Neural cell (in vitro differentiated cells): ENCODE data around the gene RNF227. TPM values are rescaled to one million over a fixed set of nuclear protein-coding genes. Genes with fewer than 3 reads are reported as not detected.

Source experiments
- H2AFZ ChIP-seq: fragments of 200-600, 300-800 bp; sonication (generic), shearing (Covaris generic); 2 replicates; pipeline ENCODE4 v1.6.0; 2014; ENCODE audit warnings: low read depth, mild to moderate bottlenecking, antibody characterized with exemption, low read length, moderate library complexity
- H3F3A ChIP-seq: fragments of 200-600 bp; shearing (Covaris generic); 2 replicates; pipeline ENCODE4 v1.6.1; 2016; ENCODE audit warnings: mild to moderate bottlenecking, moderate library complexity, mixed read lengths, antibody characterized with exemption, low read length; ENCODE audit not compliant: insufficient read depth, poor library complexity, severe bottlenecking
- H3K27ac ChIP-seq: fragments of 200-600, 300-800 bp; sonication (generic), shearing (Covaris generic); 2 replicates; pipeline ENCODE4 v1.5.1; 2014; ENCODE audit warnings: mild to moderate bottlenecking, low read length, moderate library complexity
- H3K27me3 ChIP-seq: fragments of 300-800, 200-600 bp; sonication (generic), shearing (Covaris generic); 2 replicates; pipeline ENCODE4 v1.6.0; 2014; ENCODE audit warnings: mild to moderate bottlenecking, low read depth, low read length, moderate library complexity; ENCODE audit not compliant: insufficient read depth
- H3K36me3 ChIP-seq: fragments of 300-800, 200-600 bp; sonication (generic), shearing (Covaris generic); 2 replicates; pipeline ENCODE4 v1.5.1; 2014; ENCODE audit warnings: mild to moderate bottlenecking, antibody characterized with exemption, low read length, moderate library complexity; ENCODE audit not compliant: insufficient read depth
- H3K4me2 ChIP-seq: fragments of 300-800, 200-600 bp; sonication (generic), shearing (Covaris generic); 2 replicates; pipeline ENCODE4 v1.6.0; 2014; ENCODE audit warnings: mild to moderate bottlenecking, low read length
- H3K4me3 ChIP-seq: fragments of 300-800, 200-600 bp; sonication (generic), shearing (Covaris generic); 2 replicates; pipeline ENCODE4 v1.5.1; 2014; ENCODE audit warnings: mild to moderate bottlenecking, low read length, moderate library complexity
- H3K79me2 ChIP-seq: fragments of 200-600 bp; shearing (Covaris generic); replicated peaks from 2 replicates; pipeline ENCODE4 v1.6.0; 2014; ENCODE audit warnings: mild to moderate bottlenecking, low read length, moderate library complexity; ENCODE audit not compliant: insufficient read depth
- H3K9ac ChIP-seq: fragments of 300-800, 200-600 bp; sonication (generic), shearing (Covaris generic); 2 replicates; pipeline ENCODE4 v1.6.1; 2016; ENCODE audit warnings: mild to moderate bottlenecking, low read length, mixed read lengths
- H3K9me2 ChIP-seq: fragments of 200-600 bp; shearing (Covaris generic); 2 replicates; pipeline ENCODE4 v1.6.1; 2016; ENCODE audit warnings: mild to moderate bottlenecking, low read length, mixed read lengths; ENCODE audit not compliant: insufficient read depth
- H3K9me3 ChIP-seq: fragments of 200-600, 300-800 bp; sonication (generic), shearing (Covaris generic); 2 replicates; pipeline ENCODE4 v1.6.1; 2016; ENCODE audit warnings: mild to moderate bottlenecking, mixed run types, low read length, moderate library complexity, mixed read lengths
- H4K20me1 ChIP-seq: fragments of 200-600 bp; shearing (Covaris generic); 2 replicates; pipeline ENCODE4 v1.6.1; 2016; ENCODE audit warnings: mild to moderate bottlenecking, mixed run types; ENCODE audit not compliant: insufficient read depth
- EP300 ChIP-seq: fragments of 450-650 bp; conservative IDR thresholded peaks from 2 replicates; pipeline ENCODE4 v1.6.1; 2014; ENCODE audit warnings: antibody characterized with exemption, mild to moderate bottlenecking, moderate library complexity; ENCODE audit not compliant: poor library complexity, severe bottlenecking
- EZH2 ChIP-seq: fragments of 200-600, 300-800 bp; shearing (Covaris generic), sonication (generic); IDR thresholded peaks from 2 replicates; pipeline ENCODE4 v1.6.1; 2014; ENCODE audit warnings: antibody characterized with exemption, low read length, borderline replicate concordance, mild to moderate bottlenecking; ENCODE audit not compliant: insufficient read depth, poor library complexity, severe bottlenecking
- MXI1 ChIP-seq: fragments of 450-650 bp; conservative IDR thresholded peaks from 2 replicates; pipeline ENCODE4 v1.6.1; 2014; ENCODE audit warnings: antibody characterized with exemption, mild to moderate bottlenecking; ENCODE audit not compliant: poor library complexity, severe bottlenecking
- POLR2AphosphoS5 ChIP-seq: IDR thresholded peaks from 2 replicates; pipeline ENCODE4 v1.6.1; 2012
- SMC3 ChIP-seq: fragments of 450-650 bp; conservative IDR thresholded peaks from 2 replicates; pipeline ENCODE4 v1.6.1; 2014; ENCODE audit warnings: antibody characterized with exemption, mild to moderate bottlenecking, moderate library complexity; ENCODE audit not compliant: poor library complexity
- TAF1 ChIP-seq: IDR thresholded peaks from 2 replicates; pipeline ENCODE4 v1.6.1; 2012; ENCODE audit warnings: low read depth
- polyA plus RNA-seq: library from polyadenylated mRNA; depleted of rRNA; stranded (reverse); fragments of >200 nt; gene quantifications from 2 replicates; pipeline ENCODE4 v1.2.3, GENCODE V29; 2014
- TF ChIP-seq, protein P1 (sequence below): fragments of 450-650 bp; IDR thresholded peaks from 2 replicates; pipeline ENCODE4 v1.5.1; 2014; ENCODE audit warnings: antibody characterized with exemption, mild to moderate bottlenecking, moderate library complexity; ENCODE audit not compliant: poor library complexity, severe bottlenecking
- TF ChIP-seq, protein P2 (sequence below): IDR thresholded peaks from 2 replicates; pipeline ENCODE4 v1.6.1; 2012; ENCODE audit warnings: borderline replicate concordance

Gene RNF227
- polyA plus RNA-seq, 1 donor from 2014 or later: 69.9 TPM

DNA sequence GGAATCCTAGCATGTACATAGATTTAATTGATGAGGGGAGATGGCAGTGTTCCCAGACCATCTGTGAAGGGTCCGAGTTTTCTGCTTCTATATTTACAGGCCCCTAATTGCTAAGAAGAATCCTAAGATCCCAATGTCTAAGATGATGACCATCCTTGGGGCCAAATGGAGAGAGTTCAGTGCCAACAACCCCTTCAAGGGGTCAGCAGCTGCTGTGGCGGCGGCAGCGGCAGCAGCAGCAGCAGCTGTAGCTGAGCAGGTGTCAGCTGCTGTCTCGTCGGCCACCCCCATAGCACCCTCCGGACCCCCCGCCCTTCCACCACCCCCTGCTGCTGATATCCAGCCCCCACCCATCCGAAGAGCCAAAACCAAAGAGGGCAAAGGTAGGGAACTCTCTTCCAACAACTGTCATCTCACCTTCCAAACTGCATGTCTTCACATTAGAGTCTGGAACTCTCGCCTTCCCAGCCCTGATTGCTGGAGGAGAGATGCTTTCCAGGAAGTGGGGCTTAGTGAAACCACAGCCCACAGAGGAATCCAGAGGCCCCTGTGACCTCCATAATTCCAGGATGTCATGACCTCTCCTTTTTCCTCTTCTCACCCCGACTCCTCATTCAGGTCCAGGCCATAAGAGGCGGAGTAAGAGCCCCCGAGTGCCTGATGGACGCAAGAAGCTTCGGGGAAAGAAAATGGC lies 22.8 kb downstream of the RNF227 start:
- H2AFZ ChIP-seq: no peak overlapping the region
- H3K9ac ChIP-seq: no peak overlapping the region
- TF ChIP-seq, protein P1, sequence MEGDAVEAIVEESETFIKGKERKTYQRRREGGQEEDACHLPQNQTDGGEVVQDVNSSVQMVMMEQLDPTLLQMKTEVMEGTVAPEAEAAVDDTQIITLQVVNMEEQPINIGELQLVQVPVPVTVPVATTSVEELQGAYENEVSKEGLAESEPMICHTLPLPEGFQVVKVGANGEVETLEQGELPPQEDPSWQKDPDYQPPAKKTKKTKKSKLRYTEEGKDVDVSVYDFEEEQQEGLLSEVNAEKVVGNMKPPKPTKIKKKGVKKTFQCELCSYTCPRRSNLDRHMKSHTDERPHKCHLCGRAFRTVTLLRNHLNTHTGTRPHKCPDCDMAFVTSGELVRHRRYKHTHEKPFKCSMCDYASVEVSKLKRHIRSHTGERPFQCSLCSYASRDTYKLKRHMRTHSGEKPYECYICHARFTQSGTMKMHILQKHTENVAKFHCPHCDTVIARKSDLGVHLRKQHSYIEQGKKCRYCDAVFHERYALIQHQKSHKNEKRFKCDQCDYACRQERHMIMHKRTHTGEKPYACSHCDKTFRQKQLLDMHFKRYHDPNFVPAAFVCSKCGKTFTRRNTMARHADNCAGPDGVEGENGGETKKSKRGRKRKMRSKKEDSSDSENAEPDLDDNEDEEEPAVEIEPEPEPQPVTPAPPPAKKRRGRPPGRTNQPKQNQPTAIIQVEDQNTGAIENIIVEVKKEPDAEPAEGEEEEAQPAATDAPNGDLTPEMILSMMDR: no peak
- TF ChIP-seq MXI1: no peak
- no peak overlapping the region for H3K4me3 ChIP-seq
- no peak overlapping the region for H3K4me2 ChIP-seq
- H3K9me2 ChIP-seq: no peaks in the 10 kb centered on the region
- H3K27me3 ChIP-seq: no peaks in the 10 kb centered on the region
- peaks cover 34% of the 10 kb centered on the region for H3K79me2 ChIP-seq
- H3K36me3 ChIP-seq: peaks cover 4% of the 10 kb centered on the region
- no peak overlapping the region for H3K27ac ChIP-seq
- no peaks in the 10 kb centered on the region for H3K9me3 ChIP-seq
- H3F3A ChIP-seq: peaks cover 2% of the 10 kb centered on the region
- no peaks in the 10 kb centered on the region for H4K20me1 ChIP-seq

- Histone ChIP-seq H3F3A (peaks cover 7% of the 10 kb centered on the region), H2AFZ (no peak overlapping the region), H3K36me3 (no peaks in the 10 kb centered on the region), H3K27me3 (no peaks in the 10 kb centered on the region), H3K4me2 (peak overlapping the region; percentile 69), H3K27ac (peak overlapping the region; percentile 99), H3K4me3 (peak overlapping the region; percentile 100), H4K20me1 (no peaks in the 10 kb centered on the region), H3K9me2 (no peaks in the 10 kb centered on the region), H3K9ac (peak overlapping the region; percentile 100), H3K79me2 (peaks cover 55% of the 10 kb centered on the region), H3K9me3 (no peaks in the 10 kb centered on the region)
- TF ChIP-seq, protein P2, sequence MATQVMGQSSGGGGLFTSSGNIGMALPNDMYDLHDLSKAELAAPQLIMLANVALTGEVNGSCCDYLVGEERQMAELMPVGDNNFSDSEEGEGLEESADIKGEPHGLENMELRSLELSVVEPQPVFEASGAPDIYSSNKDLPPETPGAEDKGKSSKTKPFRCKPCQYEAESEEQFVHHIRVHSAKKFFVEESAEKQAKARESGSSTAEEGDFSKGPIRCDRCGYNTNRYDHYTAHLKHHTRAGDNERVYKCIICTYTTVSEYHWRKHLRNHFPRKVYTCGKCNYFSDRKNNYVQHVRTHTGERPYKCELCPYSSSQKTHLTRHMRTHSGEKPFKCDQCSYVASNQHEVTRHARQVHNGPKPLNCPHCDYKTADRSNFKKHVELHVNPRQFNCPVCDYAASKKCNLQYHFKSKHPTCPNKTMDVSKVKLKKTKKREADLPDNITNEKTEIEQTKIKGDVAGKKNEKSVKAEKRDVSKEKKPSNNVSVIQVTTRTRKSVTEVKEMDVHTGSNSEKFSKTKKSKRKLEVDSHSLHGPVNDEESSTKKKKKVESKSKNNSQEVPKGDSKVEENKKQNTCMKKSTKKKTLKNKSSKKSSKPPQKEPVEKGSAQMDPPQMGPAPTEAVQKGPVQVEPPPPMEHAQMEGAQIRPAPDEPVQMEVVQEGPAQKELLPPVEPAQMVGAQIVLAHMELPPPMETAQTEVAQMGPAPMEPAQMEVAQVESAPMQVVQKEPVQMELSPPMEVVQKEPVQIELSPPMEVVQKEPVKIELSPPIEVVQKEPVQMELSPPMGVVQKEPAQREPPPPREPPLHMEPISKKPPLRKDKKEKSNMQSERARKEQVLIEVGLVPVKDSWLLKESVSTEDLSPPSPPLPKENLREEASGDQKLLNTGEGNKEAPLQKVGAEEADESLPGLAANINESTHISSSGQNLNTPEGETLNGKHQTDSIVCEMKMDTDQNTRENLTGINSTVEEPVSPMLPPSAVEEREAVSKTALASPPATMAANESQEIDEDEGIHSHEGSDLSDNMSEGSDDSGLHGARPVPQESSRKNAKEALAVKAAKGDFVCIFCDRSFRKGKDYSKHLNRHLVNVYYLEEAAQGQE: no peak
- TF ChIP-seq POLR2AphosphoS5 (no peak), SMC3 (no peak), EP300 (no peak), EZH2 (no peak), MXI1 (no peak), TAF1 (no peak)
- TF ChIP-seq, protein P1: no peak
These were observed 26.7 kb downstream of the RNF227 start for GRCh38 chr17:7889166-7889955.
